ENCODE results near the gene BMP10.

BMP10 gene

GRCh38 chr2:68850524-68850923, 20.7 kb downstream of the BMP10 start:
- no peak for DNase-seq (ENCODE audit: low read depth in 2 of 2)

DNA sequence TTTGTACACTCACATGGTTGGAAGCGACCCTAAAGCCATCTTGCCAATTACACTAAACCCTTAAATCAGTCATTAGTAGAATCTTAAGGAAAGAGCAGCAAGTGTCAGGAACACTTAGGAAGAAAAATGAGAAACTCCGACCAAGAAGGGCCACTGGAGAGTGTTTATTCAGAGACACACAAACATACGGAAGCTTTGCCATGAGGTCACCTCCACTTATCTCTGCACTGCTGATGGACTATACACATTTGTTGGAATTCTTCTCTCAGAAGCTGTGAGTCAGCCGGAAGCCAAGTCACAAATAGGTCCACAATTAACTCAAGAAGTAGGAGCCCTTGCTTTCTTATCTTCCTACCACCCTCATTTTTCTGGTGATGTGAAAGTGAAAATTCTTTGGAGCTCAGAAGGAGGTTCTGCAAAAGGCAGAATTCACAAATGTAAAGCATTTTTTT, 21.6 kb downstream of the BMP10 start:
- no peak for DNase-seq (ENCODE audit: low read depth in 2 of 2)

DNA sequence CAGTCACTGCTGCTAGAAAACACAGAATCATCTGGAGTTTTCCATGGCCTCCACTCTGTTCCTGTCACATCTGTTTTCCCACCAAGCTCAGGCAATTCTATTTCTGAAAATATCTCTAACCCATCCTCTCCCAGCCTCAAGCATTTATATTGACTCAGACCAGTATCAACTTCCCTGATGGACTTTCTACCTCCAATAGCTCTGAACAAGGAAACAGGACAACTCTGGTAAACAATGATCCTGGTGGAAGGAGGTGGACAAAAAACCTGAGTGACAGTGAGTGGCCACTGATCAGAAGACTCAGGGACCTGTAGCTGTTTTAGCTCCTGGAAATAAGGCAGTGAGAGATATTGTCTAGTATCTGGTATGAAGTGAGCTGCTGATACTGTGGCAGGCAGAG, 23.4 kb downstream of the BMP10 start:
- DNase-seq (ENCODE audit: low read depth in 2 of 2): no peak

DNA sequence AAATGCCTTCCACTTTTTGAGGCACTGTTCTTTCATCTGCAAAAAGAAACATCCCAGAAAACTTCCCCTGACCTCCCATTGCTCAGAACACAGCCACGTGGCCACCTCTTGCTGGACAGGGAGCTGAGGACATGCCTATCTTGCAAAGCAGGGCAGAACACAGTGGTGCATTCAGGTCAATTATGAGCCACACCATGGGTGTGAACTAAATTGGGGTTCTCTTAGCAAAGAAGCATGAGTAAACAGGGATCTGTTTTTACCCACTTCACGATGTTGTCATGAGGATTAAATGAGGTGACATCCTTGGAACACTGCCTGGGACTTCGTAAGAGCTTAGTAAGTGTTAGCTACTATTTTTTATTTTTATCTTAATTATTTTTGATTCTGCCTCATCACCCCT, 25.1 kb downstream of the BMP10 start:
- DNase-seq (ENCODE audit: low read depth in 2 of 2): no peak

DNA sequence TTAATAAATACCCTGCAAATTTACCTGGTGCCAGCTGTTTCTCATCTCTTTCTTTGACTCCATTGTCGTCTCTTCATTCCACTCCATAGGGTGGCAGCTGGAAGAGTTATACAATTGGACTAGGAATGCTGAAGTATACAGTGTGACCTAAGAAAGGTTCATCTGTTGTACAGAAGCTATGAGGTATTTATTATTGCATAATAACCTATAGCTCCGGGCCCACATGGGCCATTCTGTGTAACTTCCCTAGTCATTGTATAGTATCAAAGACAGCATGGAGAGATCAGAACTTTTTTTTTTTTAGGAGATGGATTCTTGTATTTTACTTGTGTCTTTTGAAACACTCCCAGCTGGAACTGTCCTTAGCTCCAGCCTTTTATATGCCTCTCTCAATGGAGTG, 26.2 kb downstream of the BMP10 start:
- DNase-seq (ENCODE audit: low read depth in 2 of 2): no peak

- peak in 1 of 2 donors; percentile 16 for DNase-seq (ENCODE audit: low read depth in 2 of 2)
Measured at GRCh38 chr2:68839260-68839833, 31.9 kb downstream of the BMP10 start.

DNA sequence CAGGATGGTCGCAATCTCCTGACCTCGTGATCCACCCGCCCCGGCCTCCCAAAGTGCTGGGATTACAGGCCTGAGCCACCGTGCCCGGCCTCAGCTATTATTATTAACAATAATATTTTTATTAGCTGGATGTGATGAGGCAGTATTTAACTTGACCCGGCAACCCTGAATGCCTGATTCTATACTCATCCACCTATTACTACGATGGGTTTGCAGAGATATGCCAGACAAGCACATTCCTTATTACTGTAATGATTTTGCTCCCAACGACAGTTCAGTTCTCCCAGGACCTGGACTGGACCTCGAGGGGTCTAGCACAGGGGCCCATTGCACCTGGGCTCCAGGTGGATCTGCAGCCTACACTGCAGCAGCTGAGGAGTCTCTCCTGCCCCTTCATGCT, 32.6 kb downstream of the BMP10 start:
- DNase-seq (ENCODE audit: low read depth in 2 of 2): no peak

- no peak for DNase-seq (ENCODE audit: low read depth in 2 of 2)
Measured at GRCh38 chr2:68837861-68838341, 33.3 kb downstream of the BMP10 start.

DNA sequence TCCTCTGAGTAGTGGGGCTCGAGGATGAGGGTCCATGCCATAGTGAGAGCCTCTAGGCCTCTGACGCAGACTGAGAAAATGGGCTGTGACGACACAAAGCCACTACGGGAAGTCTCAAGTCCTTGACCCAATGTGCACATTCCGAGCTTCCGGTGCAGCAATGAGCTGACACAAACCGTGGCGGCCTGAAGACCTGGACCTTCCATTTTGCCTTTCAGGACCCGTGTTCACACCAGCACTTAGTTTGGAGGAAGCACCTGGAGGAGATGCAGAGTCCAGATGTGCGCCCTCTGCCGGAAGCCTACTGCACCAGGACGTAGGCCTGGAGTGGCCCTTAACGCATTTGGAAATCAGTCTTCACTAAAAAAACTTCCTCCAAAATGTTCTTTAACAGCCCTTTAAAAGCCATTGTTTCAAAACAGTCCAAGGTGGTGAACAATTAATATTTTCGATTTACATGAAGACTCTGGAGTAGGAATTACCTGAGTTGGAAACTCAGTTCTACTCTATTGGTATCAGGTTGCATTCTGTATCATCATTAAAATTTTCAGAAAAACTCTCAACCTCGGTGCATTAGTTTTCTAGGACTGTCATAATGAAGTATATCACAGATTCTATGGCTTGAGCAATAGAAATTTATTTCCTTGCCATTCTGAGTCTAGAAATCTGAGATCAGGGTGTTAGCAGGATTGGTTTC, 33.9 kb downstream of the BMP10 start:
- peak; percentile 57 to 59 for DNase-seq (ENCODE audit: low read depth in 2 of 2)

GRCh38 chr2:68835621-68836020, 35.6 kb downstream of the BMP10 start:
- DNase-seq (ENCODE audit: low read depth in 2 of 2): no peak

GRCh38 chr2:68834737-68835376, 36.3 kb downstream of the BMP10 start:
- DNase-seq (ENCODE audit: low read depth in 2 of 2): no peak

- DNase-seq (ENCODE audit: low read depth in 2 of 2): no peak
Measured at GRCh38 chr2:68833162-68833561, 38.0 kb downstream of the BMP10 start.

DNA sequence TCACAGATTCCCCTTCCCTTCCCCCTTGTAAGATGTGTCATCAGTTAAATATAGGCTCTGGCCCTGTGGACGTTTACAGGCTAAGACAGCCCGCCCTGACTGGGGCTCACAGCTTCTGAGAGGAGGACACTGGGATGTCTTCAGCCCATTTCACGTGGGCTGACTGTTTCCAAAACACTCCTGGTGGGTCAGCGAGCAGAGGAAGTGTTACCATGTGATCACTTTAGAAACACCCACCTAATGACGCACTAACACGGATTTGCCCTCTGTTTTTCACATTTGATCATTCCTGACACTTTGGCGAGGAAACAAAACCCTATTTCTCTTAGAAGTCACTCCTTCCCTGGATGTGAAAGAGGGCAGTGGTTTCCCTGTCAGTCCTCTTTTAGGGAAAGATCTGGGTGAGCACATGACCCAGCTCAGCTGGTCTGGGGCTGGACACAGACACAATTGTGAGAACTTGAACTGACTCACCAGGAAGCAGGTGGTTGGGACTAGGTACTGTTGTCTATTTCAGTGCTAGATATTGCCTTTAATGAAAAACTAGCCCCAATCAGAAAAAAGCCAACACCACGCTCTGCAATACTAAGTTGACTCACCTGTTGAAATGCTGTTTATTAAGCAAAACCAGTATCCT, 38.8 kb downstream of the BMP10 start:
- peak; percentile 14 to 40 for DNase-seq (ENCODE audit: low read depth in 2 of 2)

DNA sequence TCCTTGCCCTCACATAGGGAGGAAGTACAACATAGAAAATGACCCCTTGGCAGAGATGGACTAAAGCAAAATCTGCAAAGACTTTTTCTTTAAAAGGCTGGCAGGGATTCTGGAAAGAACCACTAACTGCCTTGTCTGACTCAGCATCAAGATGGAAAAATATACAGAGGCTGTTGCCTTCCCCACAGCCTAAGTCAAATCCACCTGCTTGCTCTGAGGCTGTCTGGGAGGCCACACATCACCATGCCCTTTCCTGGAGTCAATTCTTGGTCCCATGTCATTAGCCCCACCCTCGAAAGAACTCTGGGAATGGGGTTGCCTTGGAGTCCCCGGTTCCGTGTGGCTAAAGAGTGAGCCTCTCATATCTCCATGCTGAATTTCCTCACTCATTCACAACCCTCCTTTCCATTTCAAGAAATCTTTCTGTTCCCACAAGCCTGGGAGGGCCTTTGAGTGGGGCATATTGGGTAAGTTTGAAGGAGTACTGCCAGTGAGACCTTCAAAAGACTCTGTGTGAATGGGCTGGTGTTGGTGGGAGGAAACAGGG, 39.4 kb downstream of the BMP10 start:
- DNase-seq (ENCODE audit: low read depth in 2 of 2): no peak

DNA sequence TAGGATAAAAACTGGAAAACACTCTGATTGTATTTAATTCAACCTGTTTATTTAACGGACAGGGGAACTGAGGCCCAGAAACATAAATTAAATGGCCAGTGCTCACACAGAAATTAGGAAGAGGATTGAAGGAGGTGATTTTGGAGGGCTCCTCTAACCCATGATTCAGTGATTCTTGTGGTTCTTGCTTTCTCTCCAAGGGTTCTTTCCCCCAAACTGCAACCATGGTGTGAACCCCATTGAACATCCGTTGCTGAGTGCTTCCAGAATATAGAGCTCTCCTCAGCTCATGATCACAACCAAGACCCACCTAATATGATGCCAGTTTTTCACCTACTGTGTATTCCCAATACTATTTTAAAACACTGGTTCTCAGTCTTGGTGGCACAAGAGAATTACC, 41.4 kb downstream of the BMP10 start:
- no peak for DNase-seq (ENCODE audit: low read depth in 2 of 2)

- peak in 1 of 2 donors; percentile 24 for DNase-seq (ENCODE audit: low read depth in 2 of 2)
Measured at GRCh38 chr2:68828887-68829708, 42.1 kb downstream of the BMP10 start.

GRCh38 chr2:68827666-68828065, 43.5 kb downstream of the BMP10 start:
- no peak for DNase-seq (ENCODE audit: low read depth in 2 of 2)

DNA sequence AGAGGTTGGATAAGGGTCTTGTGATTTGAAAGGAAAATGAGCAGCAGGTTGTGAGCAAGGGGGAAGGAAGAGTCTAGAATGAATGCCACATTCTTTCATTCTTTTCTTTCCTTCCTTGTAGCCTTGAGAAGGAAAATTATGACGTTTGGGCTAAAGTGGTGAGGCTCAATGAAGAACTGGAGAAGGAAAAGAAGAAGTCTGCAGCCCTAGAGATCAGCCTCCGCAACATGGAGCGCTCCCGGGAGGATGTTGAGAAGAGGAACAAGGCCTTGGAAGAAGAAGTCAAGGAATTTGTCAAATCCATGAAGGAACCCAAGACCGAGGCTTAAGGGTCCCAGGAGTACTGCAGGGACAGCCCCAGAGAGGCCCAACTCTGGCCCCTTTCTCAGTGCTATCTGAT, 45.3 kb downstream of the BMP10 start:
- no peak for DNase-seq (ENCODE audit: low read depth in 2 of 2)

GRCh38 chr2:68824831-68825230, 46.4 kb downstream of the BMP10 start:
- no peak for DNase-seq (ENCODE audit: low read depth in 2 of 2)

GRCh38 chr2:68822207-68822872, 48.9 kb downstream of the BMP10 start:
- no peak for DNase-seq (ENCODE audit: low read depth in 2 of 2)

DNA sequence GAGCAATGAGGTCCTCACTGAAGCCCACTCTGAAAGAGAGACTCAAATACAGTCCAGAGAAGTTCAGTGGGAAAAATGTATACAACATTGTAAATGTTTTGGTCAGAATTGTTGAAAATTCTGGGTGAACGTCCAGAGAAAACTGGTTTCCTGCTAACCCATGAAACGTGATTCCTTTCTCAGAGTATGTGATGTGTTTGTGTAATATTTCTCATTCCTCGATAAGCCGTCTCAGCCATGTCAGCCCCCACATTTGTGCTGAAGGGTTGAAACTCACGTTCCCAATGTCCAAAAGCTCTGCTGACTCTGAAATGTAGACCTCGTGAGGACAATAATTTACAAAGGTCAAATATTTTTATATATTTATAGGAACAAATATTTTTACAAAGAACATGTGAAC, 51.6 kb downstream of the BMP10 start:
- no peak for DNase-seq (ENCODE audit: low read depth in 2 of 2)
